GM18502 (cell line): ENCODE results near the gene ABRAXAS1.
"Not testable (repeated sequence)": the region's sequence is repeated elsewhere in the genome, so short reads cannot be mapped to it uniquely, and the experiment has no call there.

Source experiments
- ATAC-seq: cut with Tn5 transposase; IDR thresholded peaks from one replicate; pipeline ENCODE4 v1.9.1; 2021; ENCODE audit warnings: mild to moderate bottlenecking; ENCODE audit not compliant: unreplicated experiment, poor library complexity

ABRAXAS1 gene

GRCh38 chr4:83484500-83485461 is at the start of gene ABRAXAS1:
ABRAXAS1 (minus strand) TSS chr4:83485100; CDS start chr4:83485072, 28 bp downstream.
- ATAC-seq: peak; percentile 97

GRCh38 chr4:83527671-83528070 is 42.8 kb upstream of the ABRAXAS1 start:
- no peak for ATAC-seq

- no peak for ATAC-seq
Observed at GRCh38 chr4:83522239-83522638, 37.3 kb upstream of the ABRAXAS1 start.

DNA sequence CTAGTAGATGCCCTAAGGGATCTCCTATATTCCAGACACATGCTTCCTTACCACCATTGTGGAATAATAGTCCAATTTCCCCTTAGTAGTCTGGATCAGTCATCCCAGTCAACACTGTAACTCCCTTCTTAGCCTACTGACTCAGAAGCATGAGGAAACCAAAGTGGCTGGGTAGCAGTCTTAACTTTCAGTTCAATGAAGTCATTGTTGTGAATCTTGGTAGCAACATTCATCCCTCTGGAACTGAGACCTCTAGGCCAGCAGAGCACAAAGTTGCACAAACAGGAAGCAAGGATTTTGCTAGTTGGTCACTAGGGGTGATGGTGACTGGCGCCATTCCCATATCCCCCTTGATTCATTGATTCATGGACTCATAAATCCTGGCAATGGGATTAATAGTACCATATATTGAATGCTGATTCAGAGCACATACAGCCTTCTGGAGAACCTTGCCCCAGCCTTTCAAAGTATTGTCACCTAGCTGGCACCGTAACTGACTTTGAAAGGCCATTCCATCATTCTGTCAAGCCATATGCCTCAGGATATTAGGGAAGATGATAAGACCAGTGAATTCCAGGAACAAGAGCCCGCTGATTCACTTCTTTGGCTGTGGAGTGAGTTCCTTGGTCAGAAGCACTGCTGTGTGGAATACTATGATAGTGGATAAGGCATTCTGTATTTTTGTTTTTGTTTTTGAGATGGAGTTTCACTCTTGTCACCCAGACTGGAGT is 31.3 kb upstream of the ABRAXAS1 start:
- ATAC-seq: no peak

DNA sequence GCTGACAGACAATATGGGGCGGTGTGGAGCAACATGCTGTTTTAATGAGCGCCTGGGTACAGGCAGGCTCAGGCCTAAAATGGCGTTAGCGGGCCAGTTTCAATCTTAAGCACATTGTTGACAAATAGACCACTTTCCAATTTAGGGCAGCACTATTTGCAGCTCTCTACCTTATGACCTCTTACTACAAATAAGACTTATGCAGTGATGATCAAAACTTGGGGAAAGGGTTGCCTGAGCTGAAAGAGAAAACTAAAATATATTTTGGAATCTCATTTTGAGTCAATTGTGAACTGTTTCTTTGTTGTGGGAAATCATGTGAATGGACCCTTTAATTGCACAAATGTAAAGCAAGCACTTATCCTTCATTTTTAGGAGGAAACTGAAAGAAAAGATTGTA is 25.5 kb upstream of the ABRAXAS1 start:
- no peak for ATAC-seq

- ATAC-seq: peak; percentile 65
Observed at GRCh38 chr4:83509156-83509585, 24.3 kb upstream of the ABRAXAS1 start.

DNA sequence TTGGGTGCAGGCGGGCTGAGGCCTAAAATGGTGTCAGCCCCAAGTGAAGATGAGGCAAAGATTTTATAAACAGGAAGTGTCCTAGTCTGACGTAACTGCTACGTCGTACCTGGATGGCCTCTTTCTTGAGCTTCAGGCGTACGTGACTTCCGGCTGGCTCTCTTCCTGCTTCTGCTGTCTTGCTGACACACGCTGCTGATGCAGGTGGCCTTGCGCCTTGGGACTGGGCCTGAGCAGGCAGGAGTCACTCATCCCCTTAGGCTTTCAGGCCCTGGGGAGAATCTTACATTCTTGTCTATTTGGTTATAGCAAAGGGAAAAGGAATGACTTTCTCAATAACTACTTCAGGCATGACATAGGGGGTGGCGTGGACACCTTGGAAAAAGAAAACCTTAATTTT is 20.1 kb upstream of the ABRAXAS1 start:
- ATAC-seq: no peak

GRCh38 chr4:83504503-83504902 is 19.6 kb upstream of the ABRAXAS1 start:
- no peak for ATAC-seq

- ATAC-seq: no peak
Observed at GRCh38 chr4:83503974-83504373, 19.1 kb upstream of the ABRAXAS1 start.

DNA sequence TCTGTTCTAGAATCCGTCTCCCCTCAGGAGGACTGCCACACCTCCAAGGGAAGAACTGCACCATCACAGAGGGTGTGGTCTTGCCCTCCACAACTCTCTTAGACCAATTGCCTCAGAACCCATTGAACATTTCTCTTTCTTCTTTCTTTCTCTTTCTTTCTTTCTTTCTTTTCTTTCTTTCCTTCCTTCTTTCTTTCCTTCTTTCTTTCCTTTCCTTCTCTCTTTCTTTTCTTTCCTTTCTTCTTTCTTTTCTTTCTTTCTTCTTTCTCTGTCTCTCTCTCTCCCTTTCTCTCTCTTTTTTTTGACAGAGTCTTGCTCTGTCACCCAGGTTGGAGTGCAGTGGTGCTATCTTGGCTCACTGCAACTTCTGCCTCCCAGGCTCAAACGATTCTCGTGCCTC is 16.8 kb upstream of the ABRAXAS1 start:
- not testable (repeated sequence) for ATAC-seq

- no peak for ATAC-seq
Observed at GRCh38 chr4:83498187-83498586, 13.3 kb upstream of the ABRAXAS1 start.

- ATAC-seq: not testable (repeated sequence)
Observed at GRCh38 chr4:83496085-83496917, 11.4 kb upstream of the ABRAXAS1 start.

DNA sequence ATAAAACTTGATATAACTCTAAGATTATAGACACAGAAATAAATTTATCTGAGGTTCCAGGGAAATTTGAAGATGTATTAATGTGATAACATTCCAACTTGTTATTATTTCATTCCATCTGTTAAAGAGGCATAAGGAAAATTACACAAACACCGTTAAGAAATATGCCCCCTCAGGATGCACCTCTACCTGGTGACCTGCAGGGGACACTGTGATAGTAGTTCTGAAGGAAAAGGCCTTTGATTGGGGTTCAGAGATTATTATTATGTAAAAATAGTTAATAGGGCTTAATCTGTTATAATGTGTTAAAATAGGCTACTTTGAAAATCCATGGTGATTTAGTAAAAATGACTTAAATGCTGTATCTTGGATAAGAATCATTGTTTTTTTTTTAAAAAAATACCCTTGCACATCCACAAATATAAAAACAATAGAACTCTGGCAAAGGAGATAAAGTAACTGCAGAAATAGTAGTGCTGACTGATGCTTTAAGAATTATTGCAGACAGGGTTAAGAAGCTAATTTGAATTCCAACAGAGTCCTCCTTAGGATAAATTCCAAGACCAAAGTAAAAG is 6.1 kb upstream of the ABRAXAS1 start:
- ATAC-seq: peak; percentile 82

- ATAC-seq: no peak
Observed at GRCh38 chr4:83489711-83490326, 4.9 kb upstream of the ABRAXAS1 start.

DNA sequence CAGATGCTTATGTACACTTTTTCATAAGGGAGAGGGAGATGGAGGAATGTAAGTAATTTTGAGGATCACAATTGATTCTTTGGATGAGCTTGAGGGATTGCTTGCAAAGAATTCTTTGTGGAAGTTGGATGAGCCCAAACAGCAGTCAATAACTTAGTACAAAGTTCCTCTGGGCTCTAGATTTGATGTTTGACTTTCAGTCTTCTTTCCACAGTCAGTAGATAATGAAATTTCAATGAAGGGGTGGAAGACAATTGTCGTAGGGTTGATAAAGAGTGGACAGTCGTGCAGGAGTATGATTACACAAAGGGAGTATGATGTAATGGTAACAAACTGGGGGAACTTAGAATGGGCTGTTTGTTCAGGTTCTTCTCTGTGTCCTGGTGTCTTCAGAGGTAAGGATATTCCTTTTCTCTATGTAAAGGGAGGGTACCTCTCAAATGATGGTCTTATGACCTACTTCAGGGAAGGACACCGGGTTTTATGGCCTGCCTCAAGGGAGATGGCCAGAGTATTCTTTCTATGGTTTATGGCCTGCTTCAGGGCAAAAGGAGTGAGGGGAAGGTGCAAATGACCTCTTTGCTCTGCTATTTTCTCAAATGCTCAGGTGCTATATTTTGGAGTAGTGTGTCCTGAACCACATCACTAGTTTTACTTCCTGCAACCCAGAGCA is 1.7 kb upstream of the ABRAXAS1 start:
- no peak for ATAC-seq

GRCh38 chr4:83473966-83474365 is 10.9 kb downstream of the ABRAXAS1 start:
- ATAC-seq: no peak

DNA sequence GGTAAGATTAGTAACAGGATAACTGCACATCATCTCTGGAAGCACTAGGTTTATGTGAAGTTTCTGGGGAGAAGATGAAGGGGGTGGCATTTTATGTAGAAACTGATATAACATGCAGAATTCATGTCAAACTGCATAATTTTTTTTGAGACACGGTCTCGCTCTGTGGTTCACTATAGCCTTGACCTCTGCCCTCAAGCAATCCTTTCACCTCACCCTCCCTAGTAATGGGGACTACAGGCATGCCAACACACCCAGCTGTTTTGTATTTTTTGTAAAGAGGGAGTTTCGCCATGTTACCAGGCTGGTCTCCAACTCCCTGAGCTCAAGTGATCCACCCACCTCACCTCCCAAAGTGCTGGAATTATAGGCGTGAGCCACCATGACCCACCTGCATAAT is 11.5 kb downstream of the ABRAXAS1 start:
- ATAC-seq: no peak

GRCh38 chr4:83456184-83456501 is 28.8 kb downstream of the ABRAXAS1 start:
- ATAC-seq: no peak
